ENCODE measurements around the gene BAHD1.

GRCh38 chr15:40477642-40478327, 37.0 kb downstream of the BAHD1 start:
- TF ChIP-seq MAX (IDR thresholded peaks at IDR 0.05; ENCODE audit: insufficient read depth, insufficient read length), result no peak
- no peak for TF ChIP-seq CTCF (IDR thresholded peaks at IDR 0.05; ENCODE audit: extremely low read depth in 1 of 2, insufficient read depth in 1 of 2, low read depth in 1 of 2, low read length in 2 of 2)
- no peak for TF ChIP-seq EZH2 (IDR thresholded peaks at IDR 0.05; ENCODE audit: borderline replicate concordance, low read depth, low read length, severe bottlenecking)
- no peak for TF ChIP-seq POLR2AphosphoS5 (IDR thresholded peaks at IDR 0.05; ENCODE audit: insufficient read depth, low read depth, low read length)
- no peak for TF ChIP-seq JUN (IDR thresholded peaks at IDR 0.05; ENCODE audit: borderline replicate concordance, insufficient read depth, insufficient read length, low read depth)
- no peak for TF ChIP-seq POLR2A (IDR thresholded peaks at IDR 0.05; ENCODE audit: low read depth, low read length)
- no peak for TF ChIP-seq MYC (IDR thresholded peaks at IDR 0.05; ENCODE audit: low read depth, low read length)
- TF ChIP-seq GATA2 (IDR thresholded peaks at IDR 0.05; ENCODE audit: insufficient read depth, insufficient read length, low read depth, low read length), result no peak
- TF ChIP-seq FOS (IDR thresholded peaks at IDR 0.05; ENCODE audit: borderline replicate concordance, insufficient read depth, low read length), result no peak
